SK-N-MC (cell line): Measurements from ENCODE around the gene PDCD1LG2.

Source experiments
- EZH2 ChIP-seq: fragments of 200-600 bp; sonication (generic); IDR thresholded peaks from one replicate; pipeline ENCODE4 v1.6.1; 2017; ENCODE audit warnings: antibody characterized with exemption
- POLR2AphosphoS5 ChIP-seq: IDR thresholded peaks from 2 replicates; pipeline ENCODE4 v1.6.1; 2012; ENCODE audit warnings: mild to moderate bottlenecking, low read depth, low read length, borderline replicate concordance

GRCh38 chr9:5486988-5487387 is 23.3 kb upstream of the PDCD1LG2 start:
- no peak for TF ChIP-seq POLR2AphosphoS5
- no peak for TF ChIP-seq EZH2
